HEK293 (cell line): ENCODE data around the gene OR6P1.

Experiments used
- ZNF121 ChIP-seq: fragments of 450-650 bp; formaldehyde crosslinking; IDR thresholded peaks from 2 replicates; pipeline ENCODE4 v1.5.1; 2016; ENCODE audit warnings: missing biosample characterization, missing genetic modification characterization
- TF ChIP-seq, protein P1 (sequence below): fragments of 450-650 bp; formaldehyde crosslinking; IDR thresholded peaks from 2 replicates; pipeline ENCODE4 v1.5.1; 2016; ENCODE audit warnings: missing biosample characterization, missing genetic modification characterization

DNA sequence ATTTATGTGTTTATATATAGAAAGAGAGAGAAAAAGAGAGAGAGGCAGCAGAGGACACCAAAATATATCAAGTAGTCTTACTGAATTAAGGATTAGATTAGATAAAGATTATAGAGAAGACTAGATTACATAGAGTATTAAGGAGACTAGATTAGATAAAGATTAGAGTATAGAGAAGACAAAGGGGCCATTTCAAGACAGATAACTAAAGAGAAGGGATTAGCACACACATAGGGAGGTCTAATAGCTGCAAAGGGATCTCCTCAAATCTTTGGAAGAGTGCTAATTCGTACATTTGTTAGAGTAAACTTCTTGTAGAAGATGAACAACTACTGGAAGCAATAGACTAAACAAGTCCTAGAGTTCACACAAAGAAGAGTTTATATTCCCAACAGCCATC, 50.4 kb downstream of the OR6P1 start:
- TF ChIP-seq ZNF121 (tag by site-specific recombination) = no peak
- TF ChIP-seq, protein P1, sequence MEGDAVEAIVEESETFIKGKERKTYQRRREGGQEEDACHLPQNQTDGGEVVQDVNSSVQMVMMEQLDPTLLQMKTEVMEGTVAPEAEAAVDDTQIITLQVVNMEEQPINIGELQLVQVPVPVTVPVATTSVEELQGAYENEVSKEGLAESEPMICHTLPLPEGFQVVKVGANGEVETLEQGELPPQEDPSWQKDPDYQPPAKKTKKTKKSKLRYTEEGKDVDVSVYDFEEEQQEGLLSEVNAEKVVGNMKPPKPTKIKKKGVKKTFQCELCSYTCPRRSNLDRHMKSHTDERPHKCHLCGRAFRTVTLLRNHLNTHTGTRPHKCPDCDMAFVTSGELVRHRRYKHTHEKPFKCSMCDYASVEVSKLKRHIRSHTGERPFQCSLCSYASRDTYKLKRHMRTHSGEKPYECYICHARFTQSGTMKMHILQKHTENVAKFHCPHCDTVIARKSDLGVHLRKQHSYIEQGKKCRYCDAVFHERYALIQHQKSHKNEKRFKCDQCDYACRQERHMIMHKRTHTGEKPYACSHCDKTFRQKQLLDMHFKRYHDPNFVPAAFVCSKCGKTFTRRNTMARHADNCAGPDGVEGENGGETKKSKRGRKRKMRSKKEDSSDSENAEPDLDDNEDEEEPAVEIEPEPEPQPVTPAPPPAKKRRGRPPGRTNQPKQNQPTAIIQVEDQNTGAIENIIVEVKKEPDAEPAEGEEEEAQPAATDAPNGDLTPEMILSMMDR = no peak
